ENCODE results near the gene CFAP210.
"Not testable (repeated sequence)": the region's sequence is repeated elsewhere in the genome, so short reads cannot be mapped to it uniquely, and the experiment has no call there.

CFAP210 gene

GRCh38 chr2:169690958-169691357, 3.2 kb downstream of the CFAP210 start:
- Histone ChIP-seq H2BK15ac (replicated peaks; ENCODE audit: low read depth) (no peak overlapping the region), H3K4me1 (ENCODE audit: control insufficient read depth, low read depth, low read length) (no peaks in the 10 kb centered on the region), H3K9ac (ENCODE audit: low read length) (no peak overlapping the region), H3K79me2 (ENCODE audit: control insufficient read depth, insufficient read depth, low read length) (no peaks in the 10 kb centered on the region), H3K4ac (ENCODE audit: low read depth, low read length) (no peak overlapping the region), H4K8ac (ENCODE audit: low read depth, low read length) (no peak overlapping the region), H4K5ac (ENCODE audit: low read length) (no peak overlapping the region), H2BK5ac (ENCODE audit: low read length) (no peak overlapping the region), H2AK5ac (ENCODE audit: low read length) (no peak overlapping the region), H3K23ac (ENCODE audit: low read length) (no peak overlapping the region), H3K27ac (ENCODE audit: low read depth, low read length) (no peak overlapping the region), H3K27me3 (ENCODE audit: insufficient read depth, low read length, poor library complexity) (no peaks in the 10 kb centered on the region), H2BK120ac (ENCODE audit: low read depth, low read length) (no peak overlapping the region), H3K4me3 (ENCODE audit: low read length) (no peak overlapping the region), H3K18ac (ENCODE audit: low read length) (no peak overlapping the region), H3K4me2 (ENCODE audit: low read length) (no peak overlapping the region), H3K79me1 (ENCODE audit: low read length) (no peaks in the 10 kb centered on the region), H3K56ac (ENCODE audit: low read length) (no peak overlapping the region), H3K36me3 (ENCODE audit: control insufficient read depth, insufficient read depth, low read length) (no peaks in the 10 kb centered on the region)
- WGBS (ENCODE audit: extremely low coverage, insufficient coverage, low lambda C conversion rate) = no CpG with 5 or more reads among the region's 1 CpG
- no peak for DNase-seq

- H2AK5ac ChIP-seq (ENCODE audit: low read length); H3K27me3 ChIP-seq (ENCODE audit: insufficient read depth, low read length, poor library complexity); H4K8ac ChIP-seq (ENCODE audit: low read depth, low read length); DNase-seq; H3K4me2 ChIP-seq (ENCODE audit: low read length); H3K79me1 ChIP-seq (ENCODE audit: low read length); H3K23ac ChIP-seq (ENCODE audit: low read length); H3K4ac ChIP-seq (ENCODE audit: low read depth, low read length); H2BK5ac ChIP-seq (ENCODE audit: low read length); H3K79me2 ChIP-seq (ENCODE audit: control insufficient read depth, insufficient read depth, low read length); H3K9ac ChIP-seq (ENCODE audit: low read length); H3K18ac ChIP-seq (ENCODE audit: low read length); H3K4me3 ChIP-seq (ENCODE audit: low read length); H4K5ac ChIP-seq (ENCODE audit: low read length); H3K27ac ChIP-seq (ENCODE audit: low read depth, low read length); H3K56ac ChIP-seq (ENCODE audit: low read length); H3K4me1 ChIP-seq (ENCODE audit: control insufficient read depth, low read depth, low read length); H2BK15ac ChIP-seq (replicated peaks; ENCODE audit: low read depth); H2BK120ac ChIP-seq (ENCODE audit: low read depth, low read length); H3K36me3 ChIP-seq (ENCODE audit: control insufficient read depth, insufficient read depth, low read length): not testable (repeated sequence)
These were observed 6.3 kb downstream of the CFAP210 start for GRCh38 chr2:169687943-169688342.

GRCh38 chr2:169686825-169687224, 7.4 kb downstream of the CFAP210 start:
- not testable (repeated sequence) for H3K79me1 ChIP-seq (ENCODE audit: low read length); H3K36me3 ChIP-seq (ENCODE audit: control insufficient read depth, insufficient read depth, low read length); H3K27me3 ChIP-seq (ENCODE audit: insufficient read depth, low read length, poor library complexity)

GRCh38 chr2:169684712-169685111, 9.5 kb downstream of the CFAP210 start:
- H3K56ac ChIP-seq (ENCODE audit: low read length); H4K8ac ChIP-seq (ENCODE audit: low read depth, low read length); H3K4ac ChIP-seq (ENCODE audit: low read depth, low read length); H3K36me3 ChIP-seq (ENCODE audit: control insufficient read depth, insufficient read depth, low read length); H3K27me3 ChIP-seq (ENCODE audit: insufficient read depth, low read length, poor library complexity); H3K23ac ChIP-seq (ENCODE audit: low read length); H3K79me2 ChIP-seq (ENCODE audit: control insufficient read depth, insufficient read depth, low read length); H4K5ac ChIP-seq (ENCODE audit: low read length); H3K18ac ChIP-seq (ENCODE audit: low read length); H3K27ac ChIP-seq (ENCODE audit: low read depth, low read length); H3K79me1 ChIP-seq (ENCODE audit: low read length); H2AK5ac ChIP-seq (ENCODE audit: low read length); H3K9ac ChIP-seq (ENCODE audit: low read length); H2BK5ac ChIP-seq (ENCODE audit: low read length); H3K4me1 ChIP-seq (ENCODE audit: control insufficient read depth, low read depth, low read length); H3K4me2 ChIP-seq (ENCODE audit: low read length); H3K4me3 ChIP-seq (ENCODE audit: low read length); H2BK15ac ChIP-seq (replicated peaks; ENCODE audit: low read depth); H2BK120ac ChIP-seq (ENCODE audit: low read depth, low read length); DNase-seq: not testable (repeated sequence)
- no CpG with 5 or more reads among the region's 2 CpGs for WGBS (ENCODE audit: extremely low coverage, insufficient coverage, low lambda C conversion rate)

More at GRCh38 chr2:169686825-169687224, 7.4 kb downstream of the CFAP210 start:
- H3K27ac ChIP-seq (ENCODE audit: low read depth, low read length); H2AK5ac ChIP-seq (ENCODE audit: low read length); H4K8ac ChIP-seq (ENCODE audit: low read depth, low read length); H2BK120ac ChIP-seq (ENCODE audit: low read depth, low read length); H3K79me2 ChIP-seq (ENCODE audit: control insufficient read depth, insufficient read depth, low read length); H3K4ac ChIP-seq (ENCODE audit: low read depth, low read length); H3K18ac ChIP-seq (ENCODE audit: low read length); H4K5ac ChIP-seq (ENCODE audit: low read length); H3K4me1 ChIP-seq (ENCODE audit: control insufficient read depth, low read depth, low read length); H3K4me2 ChIP-seq (ENCODE audit: low read length); DNase-seq; H3K4me3 ChIP-seq (ENCODE audit: low read length); H3K23ac ChIP-seq (ENCODE audit: low read length); H2BK5ac ChIP-seq (ENCODE audit: low read length); H3K56ac ChIP-seq (ENCODE audit: low read length); H3K9ac ChIP-seq (ENCODE audit: low read length); H2BK15ac ChIP-seq (replicated peaks; ENCODE audit: low read depth): not testable (repeated sequence)
- no CpG with 5 or more reads among the region's 4 CpGs for WGBS (ENCODE audit: extremely low coverage, insufficient coverage, low lambda C conversion rate)

- Histone ChIP-seq H4K5ac (ENCODE audit: low read length) (no peak overlapping the region), H2BK5ac (ENCODE audit: low read length) (no peak overlapping the region), H3K9ac (ENCODE audit: low read length) (no peak overlapping the region), H3K4ac (ENCODE audit: low read depth, low read length) (no peak overlapping the region), H3K23ac (ENCODE audit: low read length) (no peak overlapping the region), H3K18ac (ENCODE audit: low read length) (no peak overlapping the region), H2BK120ac (ENCODE audit: low read depth, low read length) (no peak overlapping the region), H4K8ac (ENCODE audit: low read depth, low read length) (no peak overlapping the region), H3K79me2 (ENCODE audit: control insufficient read depth, insufficient read depth, low read length) (no peaks in the 10 kb centered on the region), H3K56ac (ENCODE audit: low read length) (no peak overlapping the region), H3K27me3 (ENCODE audit: insufficient read depth, low read length, poor library complexity) (no peaks in the 10 kb centered on the region), H2AK5ac (ENCODE audit: low read length) (no peak overlapping the region), H3K79me1 (ENCODE audit: low read length) (no peaks in the 10 kb centered on the region), H3K27ac (ENCODE audit: low read depth, low read length) (no peak overlapping the region), H3K4me2 (ENCODE audit: low read length) (no peak overlapping the region), H2BK15ac (replicated peaks; ENCODE audit: low read depth) (no peak overlapping the region), H3K36me3 (ENCODE audit: control insufficient read depth, insufficient read depth, low read length) (no peaks in the 10 kb centered on the region), H3K4me3 (ENCODE audit: low read length) (no peak overlapping the region), H3K4me1 (ENCODE audit: control insufficient read depth, low read depth, low read length) (peaks cover 2% of the 10 kb centered on the region)
- DNase-seq = no peak
- WGBS (ENCODE audit: extremely low coverage, insufficient coverage, low lambda C conversion rate) = no CpG with 5 or more reads among the region's 3 CpGs
These were observed 10.1 kb downstream of the CFAP210 start for GRCh38 chr2:169684135-169684565.

GRCh38 chr2:169683425-169684134, 10.6 kb downstream of the CFAP210 start:
- H3K79me1 ChIP-seq (ENCODE audit: low read length) = no peaks in the 10 kb centered on the region
- no CpG with 5 or more reads among the region's 3 CpGs for WGBS (ENCODE audit: extremely low coverage, insufficient coverage, low lambda C conversion rate)

More at GRCh38 chr2:169683425-169684134, 10.6 kb downstream of the CFAP210 start:
- H4K5ac ChIP-seq (ENCODE audit: low read length) = no peak overlapping the region
- DNase-seq = no peak
- no peak overlapping the region for H3K9ac ChIP-seq (ENCODE audit: low read length)
- H3K23ac ChIP-seq (ENCODE audit: low read length) = no peak overlapping the region
- H3K18ac ChIP-seq (ENCODE audit: low read length) = no peak overlapping the region
- H3K56ac ChIP-seq (ENCODE audit: low read length) = no peak overlapping the region
- no peak overlapping the region for H2BK15ac ChIP-seq (replicated peaks; ENCODE audit: low read depth)
- H2BK5ac ChIP-seq (ENCODE audit: low read length) = no peak overlapping the region
- peaks cover 2% of the 10 kb centered on the region for H3K4me1 ChIP-seq (ENCODE audit: control insufficient read depth, low read depth, low read length)
- H2AK5ac ChIP-seq (ENCODE audit: low read length) = no peak overlapping the region
- H3K4me3 ChIP-seq (ENCODE audit: low read length) = no peak overlapping the region
- H3K27ac ChIP-seq (ENCODE audit: low read depth, low read length) = no peak overlapping the region
- no peaks in the 10 kb centered on the region for H3K36me3 ChIP-seq (ENCODE audit: control insufficient read depth, insufficient read depth, low read length)
- no peaks in the 10 kb centered on the region for H3K27me3 ChIP-seq (ENCODE audit: insufficient read depth, low read length, poor library complexity)
- no peak overlapping the region for H3K4me2 ChIP-seq (ENCODE audit: low read length)
- no peak overlapping the region for H4K8ac ChIP-seq (ENCODE audit: low read depth, low read length)
- no peaks in the 10 kb centered on the region for H3K79me2 ChIP-seq (ENCODE audit: control insufficient read depth, insufficient read depth, low read length)
- no peak overlapping the region for H2BK120ac ChIP-seq (ENCODE audit: low read depth, low read length)
- no peak overlapping the region for H3K4ac ChIP-seq (ENCODE audit: low read depth, low read length)

All from mesendoderm (in vitro differentiated cells).